WTC11 (cell line): ENCODE results near the gene HTR6. TPM values are rescaled to one million over a fixed set of nuclear protein-coding genes. Genes with fewer than 3 reads are reported as not detected.

ENCODE experiments used
- CREM ChIP-seq: sonication (generic); formaldehyde crosslinking; IDR thresholded peaks from 2 replicates; pipeline ENCODE4 v1.8.1; 2022; ENCODE audit warnings: mild to moderate bottlenecking, missing genetic modification reagents, moderate library complexity
- ELF4 ChIP-seq: sonication (generic); formaldehyde crosslinking; IDR thresholded peaks from 2 replicates; pipeline ENCODE4 v1.8.1; 2022; ENCODE audit warnings: low read depth, mild to moderate bottlenecking, moderate library complexity, missing genetic modification reagents
- GRHL2 ChIP-seq: fragments of 250-450 bp; sonication (Bioruptor Pico); IDR thresholded peaks from 2 replicates; pipeline ENCODE4 v1.8.0; 2022; ENCODE audit warnings: mild to moderate bottlenecking, moderate library complexity; ENCODE audit not compliant: insufficient replicate concordance, severe bottlenecking
- IRF2 ChIP-seq: sonication (generic); formaldehyde crosslinking; IDR thresholded peaks from 2 replicates; pipeline ENCODE4 v1.8.0; 2022; ENCODE audit warnings: low read depth, missing genetic modification reagents, borderline replicate concordance
- MYBL2 ChIP-seq: sonication (generic); formaldehyde crosslinking; IDR thresholded peaks from 2 replicates; pipeline ENCODE4 v1.8.1; 2023; ENCODE audit warnings: mild to moderate bottlenecking, moderate library complexity, missing genetic modification reagents
- NR3C1 ChIP-seq: sonication (generic); formaldehyde crosslinking; conservative IDR thresholded peaks from 2 replicates; pipeline ENCODE4 v1.8.1; 2023; ENCODE audit warnings: low read depth, mild to moderate bottlenecking, missing genetic modification reagents
- PRRX2 ChIP-seq: fragments of 250-450 bp; sonication (Bioruptor Pico); IDR thresholded peaks from 2 replicates; pipeline ENCODE4 v1.8.0; 2021; ENCODE audit warnings: mild to moderate bottlenecking
- SP1 ChIP-seq: sonication (generic); formaldehyde crosslinking; conservative IDR thresholded peaks from 2 replicates; pipeline ENCODE4 v1.8.1; 2022; ENCODE audit warnings: missing genetic modification reagents
- ZBTB43 ChIP-seq: sonication (generic); formaldehyde crosslinking; IDR thresholded peaks from 2 replicates; pipeline ENCODE4 v1.8.1; 2023; ENCODE audit warnings: mild to moderate bottlenecking, missing genetic modification reagents
- ZNF121 ChIP-seq: sonication (generic); formaldehyde crosslinking; IDR thresholded peaks from 2 replicates; pipeline ENCODE4 v1.8.0; 2023; ENCODE audit warnings: missing genetic modification reagents
- ZNF138 ChIP-seq: sonication (generic); formaldehyde crosslinking; conservative IDR thresholded peaks from 2 replicates; pipeline ENCODE4 v1.8.1; 2022; ENCODE audit warnings: mild to moderate bottlenecking, moderate library complexity, missing genetic modification reagents
- ZNF219 ChIP-seq: sonication (generic); formaldehyde crosslinking; IDR thresholded peaks from 2 replicates; pipeline ENCODE4 v1.8.0; 2023; ENCODE audit warnings: missing genetic modification reagents, mild to moderate bottlenecking, borderline replicate concordance
- ZNF232 ChIP-seq: sonication (generic); formaldehyde crosslinking; IDR thresholded peaks from 2 replicates; pipeline ENCODE4 v1.8.0; 2022; ENCODE audit warnings: mild to moderate bottlenecking, missing genetic modification reagents
- ZNF263 ChIP-seq: sonication (generic); formaldehyde crosslinking; IDR thresholded peaks from 2 replicates; pipeline ENCODE4 v1.8.1; 2022; ENCODE audit warnings: low read depth, mild to moderate bottlenecking, moderate library complexity, missing genetic modification reagents
- ZNF671 ChIP-seq: fragments of 250-450 bp; sonication (Bioruptor Pico); IDR thresholded peaks from 2 replicates; pipeline ENCODE4 v1.8.0; 2021; ENCODE audit warnings: mild to moderate bottlenecking
- total RNA-seq: library from RNA; stranded (reverse); gene quantifications from 3 replicates; pipeline ENCODE4 v1.2.3, GENCODE V29; 2021
- TF ChIP-seq, protein P1 (sequence below): fragments of 200-600 bp; IDR thresholded peaks from 2 replicates; pipeline ENCODE4 v1.8.0; 2022; ENCODE audit warnings: antibody characterized with exemption
- TF ChIP-seq, protein P2 (sequence below): sonication (generic); formaldehyde crosslinking; IDR thresholded peaks from 2 replicates; pipeline ENCODE4 v1.8.0; 2022; ENCODE audit warnings: missing genetic modification reagents
- TF ChIP-seq, protein P3 (sequence below): sonication (generic); formaldehyde crosslinking; IDR thresholded peaks from 2 replicates; pipeline ENCODE4 v1.8.0; 2023; ENCODE audit warnings: missing genetic modification reagents
- TF ChIP-seq, protein P4 (sequence below): sonication (generic); formaldehyde crosslinking; IDR thresholded peaks from 2 replicates; pipeline ENCODE4 v1.8.1; 2022; ENCODE audit warnings: low read depth, missing genetic modification reagents, borderline replicate concordance
- TF ChIP-seq, protein P5 (sequence below): sonication (generic); formaldehyde crosslinking; IDR thresholded peaks from 2 replicates; pipeline ENCODE4 v1.8.0; 2022; ENCODE audit warnings: mild to moderate bottlenecking, missing genetic modification reagents
- TF ChIP-seq, protein P6 (sequence below): fragments of 250-450 bp; sonication (Bioruptor Pico); IDR thresholded peaks from 2 replicates; pipeline ENCODE4 v1.9.0; 2021; ENCODE audit warnings: mild to moderate bottlenecking
- TF ChIP-seq, protein P7 (sequence below): sonication (generic); formaldehyde crosslinking; IDR thresholded peaks from 2 replicates; pipeline ENCODE4 v1.8.1; 2023; ENCODE audit warnings: mild to moderate bottlenecking, missing genetic modification reagents, moderate library complexity
- TF ChIP-seq, protein P8 (sequence below): sonication (generic); formaldehyde crosslinking; IDR thresholded peaks from 2 replicates; pipeline ENCODE4 v1.8.0; 2022; ENCODE audit warnings: mild to moderate bottlenecking, missing genetic modification reagents

Gene HTR6
- total RNA-seq, 1 experiment from 2014 or later, result 0.90 TPM

DNA sequence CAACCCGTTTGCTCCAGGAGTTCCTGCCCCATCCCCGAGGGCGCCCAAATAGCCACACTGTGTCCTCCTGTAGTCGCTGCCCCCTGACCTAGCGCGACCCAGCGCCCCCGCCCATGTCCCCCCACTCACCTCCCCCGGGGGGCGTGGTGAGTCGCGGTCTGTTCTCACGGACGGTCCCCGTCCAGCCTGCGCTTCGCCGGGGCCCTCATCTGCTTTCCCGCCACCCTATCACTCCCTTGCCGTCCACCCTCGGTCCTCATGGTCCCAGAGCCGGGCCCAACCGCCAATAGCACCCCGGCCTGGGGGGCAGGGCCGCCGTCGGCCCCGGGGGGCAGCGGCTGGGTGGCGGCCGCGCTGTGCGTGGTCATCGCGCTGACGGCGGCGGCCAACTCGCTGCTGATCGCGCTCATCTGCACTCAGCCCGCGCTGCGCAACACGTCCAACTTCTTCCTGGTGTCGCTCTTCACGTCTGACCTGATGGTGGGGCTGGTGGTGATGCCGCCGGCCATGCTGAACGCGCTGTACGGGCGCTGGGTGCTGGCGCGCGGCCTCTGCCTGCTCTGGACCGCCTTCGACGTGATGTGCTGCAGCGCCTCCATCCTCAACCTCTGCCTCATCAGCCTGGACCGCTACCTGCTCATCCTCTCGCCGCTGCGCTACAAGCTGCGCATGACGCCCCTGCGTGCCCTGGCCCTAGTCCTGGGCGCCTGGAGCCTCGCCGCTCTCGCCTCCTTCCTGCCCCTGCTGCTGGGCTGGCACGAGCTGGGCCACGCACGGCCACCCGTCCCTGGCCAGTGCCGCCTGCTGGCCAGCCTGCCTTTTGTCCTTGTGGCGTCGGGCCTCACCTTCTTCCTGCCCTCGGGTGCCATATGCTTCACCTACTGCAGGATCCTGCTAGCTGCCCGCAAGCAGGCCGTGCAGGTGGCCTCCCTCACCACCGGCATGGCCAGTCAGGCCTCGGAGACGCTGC lies 1.1 kb downstream of the HTR6 start (continued):
- TF ChIP-seq, protein P1, sequence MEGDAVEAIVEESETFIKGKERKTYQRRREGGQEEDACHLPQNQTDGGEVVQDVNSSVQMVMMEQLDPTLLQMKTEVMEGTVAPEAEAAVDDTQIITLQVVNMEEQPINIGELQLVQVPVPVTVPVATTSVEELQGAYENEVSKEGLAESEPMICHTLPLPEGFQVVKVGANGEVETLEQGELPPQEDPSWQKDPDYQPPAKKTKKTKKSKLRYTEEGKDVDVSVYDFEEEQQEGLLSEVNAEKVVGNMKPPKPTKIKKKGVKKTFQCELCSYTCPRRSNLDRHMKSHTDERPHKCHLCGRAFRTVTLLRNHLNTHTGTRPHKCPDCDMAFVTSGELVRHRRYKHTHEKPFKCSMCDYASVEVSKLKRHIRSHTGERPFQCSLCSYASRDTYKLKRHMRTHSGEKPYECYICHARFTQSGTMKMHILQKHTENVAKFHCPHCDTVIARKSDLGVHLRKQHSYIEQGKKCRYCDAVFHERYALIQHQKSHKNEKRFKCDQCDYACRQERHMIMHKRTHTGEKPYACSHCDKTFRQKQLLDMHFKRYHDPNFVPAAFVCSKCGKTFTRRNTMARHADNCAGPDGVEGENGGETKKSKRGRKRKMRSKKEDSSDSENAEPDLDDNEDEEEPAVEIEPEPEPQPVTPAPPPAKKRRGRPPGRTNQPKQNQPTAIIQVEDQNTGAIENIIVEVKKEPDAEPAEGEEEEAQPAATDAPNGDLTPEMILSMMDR, result no peak
- TF ChIP-seq CREM (CRISPR knock-in tag) (no peak), SP1 (no peak), ZNF121 (peak; percentile 45; the same call in 1 of the 2 replicates), PRRX2 (CRISPR knock-in tag) (no peak), ZNF138 (CRISPR knock-in tag) (0 out of 2 replicates have a peak, but pooled peaks have one; percentile 34), MYBL2 (CRISPR knock-in tag) (no peak), ZNF219 (CRISPR knock-in tag) (no peak), ELF4 (CRISPR knock-in tag) (no peak), NR3C1 (CRISPR knock-in tag) (no peak), ZNF671 (CRISPR knock-in tag) (no peak), ZBTB43 (CRISPR knock-in tag) (no peak), ZNF232 (CRISPR knock-in tag) (no peak), IRF2 (CRISPR knock-in tag) (no peak), ZNF263 (CRISPR knock-in tag) (no peak), GRHL2 (CRISPR knock-in tag) (no peak)
- TF ChIP-seq, protein P2, sequence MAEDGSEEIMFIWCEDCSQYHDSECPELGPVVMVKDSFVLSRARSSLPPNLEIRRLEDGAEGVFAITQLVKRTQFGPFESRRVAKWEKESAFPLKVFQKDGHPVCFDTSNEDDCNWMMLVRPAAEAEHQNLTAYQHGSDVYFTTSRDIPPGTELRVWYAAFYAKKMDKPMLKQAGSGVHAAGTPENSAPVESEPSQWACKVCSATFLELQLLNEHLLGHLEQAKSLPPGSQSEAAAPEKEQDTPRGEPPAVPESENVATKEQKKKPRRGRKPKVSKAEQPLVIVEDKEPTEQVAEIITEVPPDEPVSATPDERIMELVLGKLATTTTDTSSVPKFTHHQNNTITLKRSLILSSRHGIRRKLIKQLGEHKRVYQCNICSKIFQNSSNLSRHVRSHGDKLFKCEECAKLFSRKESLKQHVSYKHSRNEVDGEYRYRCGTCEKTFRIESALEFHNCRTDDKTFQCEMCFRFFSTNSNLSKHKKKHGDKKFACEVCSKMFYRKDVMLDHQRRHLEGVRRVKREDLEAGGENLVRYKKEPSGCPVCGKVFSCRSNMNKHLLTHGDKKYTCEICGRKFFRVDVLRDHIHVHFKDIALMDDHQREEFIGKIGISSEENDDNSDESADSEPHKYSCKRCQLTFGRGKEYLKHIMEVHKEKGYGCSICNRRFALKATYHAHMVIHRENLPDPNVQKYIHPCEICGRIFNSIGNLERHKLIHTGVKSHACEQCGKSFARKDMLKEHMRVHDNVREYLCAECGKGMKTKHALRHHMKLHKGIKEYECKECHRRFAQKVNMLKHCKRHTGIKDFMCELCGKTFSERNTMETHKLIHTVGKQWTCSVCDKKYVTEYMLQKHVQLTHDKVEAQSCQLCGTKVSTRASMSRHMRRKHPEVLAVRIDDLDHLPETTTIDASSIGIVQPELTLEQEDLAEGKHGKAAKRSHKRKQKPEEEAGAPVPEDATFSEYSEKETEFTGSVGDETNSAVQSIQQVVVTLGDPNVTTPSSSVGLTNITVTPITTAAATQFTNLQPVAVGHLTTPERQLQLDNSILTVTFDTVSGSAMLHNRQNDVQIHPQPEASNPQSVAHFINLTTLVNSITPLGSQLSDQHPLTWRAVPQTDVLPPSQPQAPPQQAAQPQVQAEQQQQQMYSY (CRISPR knock-in tag), result peak; percentile 9; the same call in 1 of the 2 replicates
- TF ChIP-seq, protein P3, sequence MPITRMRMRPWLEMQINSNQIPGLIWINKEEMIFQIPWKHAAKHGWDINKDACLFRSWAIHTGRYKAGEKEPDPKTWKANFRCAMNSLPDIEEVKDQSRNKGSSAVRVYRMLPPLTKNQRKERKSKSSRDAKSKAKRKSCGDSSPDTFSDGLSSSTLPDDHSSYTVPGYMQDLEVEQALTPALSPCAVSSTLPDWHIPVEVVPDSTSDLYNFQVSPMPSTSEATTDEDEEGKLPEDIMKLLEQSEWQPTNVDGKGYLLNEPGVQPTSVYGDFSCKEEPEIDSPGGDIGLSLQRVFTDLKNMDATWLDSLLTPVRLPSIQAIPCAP (CRISPR knock-in tag), result no peak
- TF ChIP-seq, protein P4, sequence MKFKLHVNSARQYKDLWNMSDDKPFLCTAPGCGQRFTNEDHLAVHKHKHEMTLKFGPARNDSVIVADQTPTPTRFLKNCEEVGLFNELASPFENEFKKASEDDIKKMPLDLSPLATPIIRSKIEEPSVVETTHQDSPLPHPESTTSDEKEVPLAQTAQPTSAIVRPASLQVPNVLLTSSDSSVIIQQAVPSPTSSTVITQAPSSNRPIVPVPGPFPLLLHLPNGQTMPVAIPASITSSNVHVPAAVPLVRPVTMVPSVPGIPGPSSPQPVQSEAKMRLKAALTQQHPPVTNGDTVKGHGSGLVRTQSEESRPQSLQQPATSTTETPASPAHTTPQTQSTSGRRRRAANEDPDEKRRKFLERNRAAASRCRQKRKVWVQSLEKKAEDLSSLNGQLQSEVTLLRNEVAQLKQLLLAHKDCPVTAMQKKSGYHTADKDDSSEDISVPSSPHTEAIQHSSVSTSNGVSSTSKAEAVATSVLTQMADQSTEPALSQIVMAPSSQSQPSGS (CRISPR knock-in tag), result no peak
- TF ChIP-seq, protein P5, sequence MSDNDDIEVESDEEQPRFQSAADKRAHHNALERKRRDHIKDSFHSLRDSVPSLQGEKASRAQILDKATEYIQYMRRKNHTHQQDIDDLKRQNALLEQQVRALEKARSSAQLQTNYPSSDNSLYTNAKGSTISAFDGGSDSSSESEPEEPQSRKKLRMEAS (CRISPR knock-in tag), result 0 out of 2 replicates have a peak, but pooled peaks have one; percentile 44
- TF ChIP-seq, protein P6, sequence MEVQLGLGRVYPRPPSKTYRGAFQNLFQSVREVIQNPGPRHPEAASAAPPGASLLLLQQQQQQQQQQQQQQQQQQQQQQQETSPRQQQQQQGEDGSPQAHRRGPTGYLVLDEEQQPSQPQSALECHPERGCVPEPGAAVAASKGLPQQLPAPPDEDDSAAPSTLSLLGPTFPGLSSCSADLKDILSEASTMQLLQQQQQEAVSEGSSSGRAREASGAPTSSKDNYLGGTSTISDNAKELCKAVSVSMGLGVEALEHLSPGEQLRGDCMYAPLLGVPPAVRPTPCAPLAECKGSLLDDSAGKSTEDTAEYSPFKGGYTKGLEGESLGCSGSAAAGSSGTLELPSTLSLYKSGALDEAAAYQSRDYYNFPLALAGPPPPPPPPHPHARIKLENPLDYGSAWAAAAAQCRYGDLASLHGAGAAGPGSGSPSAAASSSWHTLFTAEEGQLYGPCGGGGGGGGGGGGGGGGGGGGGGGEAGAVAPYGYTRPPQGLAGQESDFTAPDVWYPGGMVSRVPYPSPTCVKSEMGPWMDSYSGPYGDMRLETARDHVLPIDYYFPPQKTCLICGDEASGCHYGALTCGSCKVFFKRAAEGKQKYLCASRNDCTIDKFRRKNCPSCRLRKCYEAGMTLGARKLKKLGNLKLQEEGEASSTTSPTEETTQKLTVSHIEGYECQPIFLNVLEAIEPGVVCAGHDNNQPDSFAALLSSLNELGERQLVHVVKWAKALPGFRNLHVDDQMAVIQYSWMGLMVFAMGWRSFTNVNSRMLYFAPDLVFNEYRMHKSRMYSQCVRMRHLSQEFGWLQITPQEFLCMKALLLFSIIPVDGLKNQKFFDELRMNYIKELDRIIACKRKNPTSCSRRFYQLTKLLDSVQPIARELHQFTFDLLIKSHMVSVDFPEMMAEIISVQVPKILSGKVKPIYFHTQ (CRISPR knock-in tag), result no peak
- TF ChIP-seq, protein P7, sequence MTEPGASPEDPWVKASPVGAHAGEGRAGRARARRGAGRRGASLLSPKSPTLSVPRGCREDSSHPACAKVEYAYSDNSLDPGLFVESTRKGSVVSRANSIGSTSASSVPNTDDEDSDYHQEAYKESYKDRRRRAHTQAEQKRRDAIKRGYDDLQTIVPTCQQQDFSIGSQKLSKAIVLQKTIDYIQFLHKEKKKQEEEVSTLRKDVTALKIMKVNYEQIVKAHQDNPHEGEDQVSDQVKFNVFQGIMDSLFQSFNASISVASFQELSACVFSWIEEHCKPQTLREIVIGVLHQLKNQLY, result no peak
- TF ChIP-seq, protein P8, sequence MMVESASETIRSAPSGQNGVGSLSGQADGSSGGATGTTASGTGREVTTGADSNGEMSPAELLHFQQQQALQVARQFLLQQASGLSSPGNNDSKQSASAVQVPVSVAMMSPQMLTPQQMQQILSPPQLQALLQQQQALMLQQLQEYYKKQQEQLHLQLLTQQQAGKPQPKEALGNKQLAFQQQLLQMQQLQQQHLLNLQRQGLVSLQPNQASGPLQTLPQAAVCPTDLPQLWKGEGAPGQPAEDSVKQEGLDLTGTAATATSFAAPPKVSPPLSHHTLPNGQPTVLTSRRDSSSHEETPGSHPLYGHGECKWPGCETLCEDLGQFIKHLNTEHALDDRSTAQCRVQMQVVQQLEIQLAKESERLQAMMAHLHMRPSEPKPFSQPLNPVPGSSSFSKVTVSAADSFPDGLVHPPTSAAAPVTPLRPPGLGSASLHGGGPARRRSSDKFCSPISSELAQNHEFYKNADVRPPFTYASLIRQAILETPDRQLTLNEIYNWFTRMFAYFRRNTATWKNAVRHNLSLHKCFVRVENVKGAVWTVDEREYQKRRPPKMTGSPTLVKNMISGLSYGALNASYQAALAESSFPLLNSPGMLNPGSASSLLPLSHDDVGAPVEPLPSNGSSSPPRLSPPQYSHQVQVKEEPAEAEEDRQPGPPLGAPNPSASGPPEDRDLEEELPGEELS (CRISPR knock-in tag), result no peak
